ENCODE measurements around the gene NEU2.
A peak's percentile ranks its signal among the peaks of the same experiment; 100 is the strongest.

Gene NEU2

DNA sequence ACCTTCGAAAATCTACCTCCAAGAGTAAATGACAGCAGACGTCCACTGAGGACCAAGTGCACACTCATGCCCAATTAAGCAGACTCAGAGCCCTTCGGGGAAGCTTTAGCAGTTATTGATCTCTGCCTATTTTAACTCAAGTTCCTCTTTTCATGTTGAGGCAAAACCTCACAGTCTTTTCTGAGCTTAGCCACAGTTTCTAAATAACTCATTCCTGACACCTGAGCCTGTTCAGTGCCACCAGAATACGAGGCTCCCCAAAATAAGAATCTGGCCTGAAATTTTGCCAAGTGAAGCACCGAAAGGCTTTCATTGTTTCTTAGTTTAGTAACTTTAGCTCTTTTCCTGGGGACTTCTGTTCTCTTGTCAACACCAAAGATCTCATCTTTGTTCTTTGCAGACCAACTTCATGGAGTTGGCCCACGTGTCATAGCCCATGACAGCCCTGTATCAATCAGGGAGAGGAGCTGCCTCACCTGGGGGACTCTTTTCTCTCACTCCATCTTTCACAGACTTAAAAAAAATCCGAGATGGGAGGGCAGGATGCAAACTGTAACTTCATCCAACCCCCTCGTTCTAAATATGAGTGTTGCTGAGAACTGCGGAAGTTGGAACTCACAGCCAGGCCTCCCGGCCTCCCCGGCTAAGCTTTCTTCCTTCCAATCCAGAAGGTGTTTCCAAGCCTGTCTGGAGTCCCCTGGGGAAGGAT is 49.9 kb downstream of the NEU2 start:
- H3K4me3 ChIP-seq (ENCODE audit: low read depth, low read length): peak overlapping the region; percentile 45
- DNase-seq (ENCODE audit: low read depth): peak; percentile 89
- TF ChIP-seq, protein P1, sequence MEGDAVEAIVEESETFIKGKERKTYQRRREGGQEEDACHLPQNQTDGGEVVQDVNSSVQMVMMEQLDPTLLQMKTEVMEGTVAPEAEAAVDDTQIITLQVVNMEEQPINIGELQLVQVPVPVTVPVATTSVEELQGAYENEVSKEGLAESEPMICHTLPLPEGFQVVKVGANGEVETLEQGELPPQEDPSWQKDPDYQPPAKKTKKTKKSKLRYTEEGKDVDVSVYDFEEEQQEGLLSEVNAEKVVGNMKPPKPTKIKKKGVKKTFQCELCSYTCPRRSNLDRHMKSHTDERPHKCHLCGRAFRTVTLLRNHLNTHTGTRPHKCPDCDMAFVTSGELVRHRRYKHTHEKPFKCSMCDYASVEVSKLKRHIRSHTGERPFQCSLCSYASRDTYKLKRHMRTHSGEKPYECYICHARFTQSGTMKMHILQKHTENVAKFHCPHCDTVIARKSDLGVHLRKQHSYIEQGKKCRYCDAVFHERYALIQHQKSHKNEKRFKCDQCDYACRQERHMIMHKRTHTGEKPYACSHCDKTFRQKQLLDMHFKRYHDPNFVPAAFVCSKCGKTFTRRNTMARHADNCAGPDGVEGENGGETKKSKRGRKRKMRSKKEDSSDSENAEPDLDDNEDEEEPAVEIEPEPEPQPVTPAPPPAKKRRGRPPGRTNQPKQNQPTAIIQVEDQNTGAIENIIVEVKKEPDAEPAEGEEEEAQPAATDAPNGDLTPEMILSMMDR (IDR thresholded peaks at IDR 0.05; ENCODE audit: low read depth, low read length, missing control alignments): no peak

DNA sequence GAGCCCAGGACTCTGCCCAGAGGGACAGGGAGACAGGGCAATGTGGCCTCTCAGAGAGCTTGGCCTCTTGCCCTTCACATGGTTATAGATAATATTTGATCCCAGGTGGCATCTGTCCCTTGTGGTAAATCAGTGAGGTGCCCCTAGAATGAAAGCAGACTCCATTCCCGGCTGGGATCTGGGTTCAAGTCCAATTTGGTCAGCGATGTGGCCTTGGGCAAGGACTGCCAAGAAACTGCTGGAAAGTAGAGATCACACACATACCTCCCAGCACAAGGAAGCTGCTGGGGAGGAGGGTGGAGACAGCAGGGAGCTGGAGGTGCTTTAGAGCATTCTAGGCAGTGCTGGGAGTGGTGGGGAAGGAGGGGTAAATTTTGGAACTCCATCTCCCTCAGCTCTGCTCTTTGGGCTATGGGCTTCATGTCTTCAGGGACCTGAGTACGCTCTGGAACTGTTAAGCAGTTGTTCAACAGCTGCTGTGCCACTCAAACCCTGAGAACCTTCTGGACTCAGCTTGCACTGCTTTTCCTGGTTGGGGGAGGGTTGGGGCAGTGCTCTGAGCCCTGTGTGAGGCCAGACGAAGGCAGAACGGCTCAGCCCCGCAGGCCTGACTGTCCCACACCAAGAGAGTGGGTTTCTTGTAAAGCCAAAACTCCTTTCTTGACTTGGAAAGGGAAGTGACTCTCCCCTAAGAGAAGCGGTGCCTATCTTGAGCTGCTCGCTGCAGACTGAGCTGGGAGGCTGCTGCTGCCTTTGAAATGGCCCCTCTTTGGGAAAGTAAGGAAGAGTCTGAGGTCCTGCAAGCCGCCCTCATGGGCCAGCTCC is 50.7 kb downstream of the NEU2 start:
- TF ChIP-seq, protein P1 (IDR thresholded peaks at IDR 0.05; ENCODE audit: low read depth, low read length, missing control alignments): no peak
- no peak for DNase-seq (ENCODE audit: low read depth)
- H3K4me3 ChIP-seq (ENCODE audit: low read depth, low read length): peak overlapping the region; percentile 30

DNA sequence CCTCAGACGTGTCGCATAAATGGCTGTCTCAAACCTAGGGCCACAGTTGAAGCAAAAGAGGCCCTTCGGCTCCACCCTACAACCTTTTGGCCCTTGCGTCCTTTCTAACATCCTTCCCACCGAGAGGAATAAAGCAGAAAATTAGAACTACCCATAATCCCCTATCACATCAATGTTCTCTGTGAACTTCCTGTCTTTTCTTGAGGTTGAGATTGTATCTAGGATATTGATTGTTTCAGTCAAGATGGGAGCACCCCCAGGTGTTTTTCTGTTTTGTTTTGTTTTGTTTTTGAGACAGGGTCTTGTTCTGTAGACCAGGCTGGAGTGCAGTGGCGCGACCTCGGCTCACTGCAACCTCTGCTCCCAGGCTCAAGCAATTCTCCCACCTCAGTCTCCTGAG is 51.3 kb downstream of the NEU2 start:
- no peak overlapping the region; the same call in 1 of the 2 replicates for H3K4me3 ChIP-seq (ENCODE audit: low read depth, low read length)
- TF ChIP-seq, protein P1 (IDR thresholded peaks at IDR 0.05; ENCODE audit: low read depth, low read length, missing control alignments): no peak
- DNase-seq (ENCODE audit: low read depth): no peak

DNA sequence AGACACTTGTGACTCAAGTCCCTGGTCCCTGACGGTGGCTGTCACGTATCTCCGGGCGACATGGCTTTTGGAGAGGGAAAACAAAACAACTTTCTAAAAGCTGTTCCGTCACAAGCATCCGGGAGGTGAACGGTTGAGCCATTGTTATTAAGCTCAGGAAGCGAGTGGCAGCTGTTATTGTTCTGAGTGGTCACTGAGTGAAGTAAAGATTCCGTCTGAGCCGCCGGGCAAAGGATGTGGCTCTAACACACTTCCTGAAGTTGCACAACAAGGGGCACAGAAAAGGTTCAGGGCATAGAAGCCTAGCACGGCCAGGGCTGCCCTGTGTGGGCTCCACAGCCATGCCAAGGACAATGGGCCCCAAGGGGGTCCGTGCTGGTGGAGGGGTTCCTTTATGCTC is 52.0 kb downstream of the NEU2 start:
- no peak for DNase-seq (ENCODE audit: low read depth)
- H3K4me3 ChIP-seq (ENCODE audit: low read depth, low read length): peak overlapping the region; percentile 17

More for the DNA sequence above, 52.0 kb downstream of the NEU2 start:
- TF ChIP-seq, protein P1 (IDR thresholded peaks at IDR 0.05; ENCODE audit: low read depth, low read length, missing control alignments): no peak

Measured in GM12864 (cell line).